ENCODE measurements around the gene CHCHD3. TPM values are rescaled to one million over a fixed set of nuclear protein-coding genes. Genes with fewer than 3 reads are reported as not detected.
A peak's percentile ranks its signal among the peaks of the same experiment; 100 is the strongest.

The CHCHD3 gene
- total and polyA plus RNA-seq, 4 donors, result 20.1 to 78.0 (median 46.9) TPM

GRCh38 chr7:133071506-133071905, 10.4 kb downstream of the CHCHD3 start:
- 91 to 93% methylated on average over 2 of the region's 2 CpGs for WGBS, 2 donors
- ATAC-seq (ENCODE audit: insufficient read depth, low FRiP score), result no peak

GRCh38 chr7:133070562-133070961, 11.3 kb downstream of the CHCHD3 start:
- Histone ChIP-seq H3K27ac (ENCODE audit: low read depth in 1 of 2, low read length in 1 of 2) (no peak overlapping the region), H3K4me3 (no peak overlapping the region), H3K27me3 (ENCODE audit: control insufficient read depth in 3 of 3, insufficient read depth in 3 of 3, low read length in 2 of 3) (no peaks in the 10 kb centered on the region), H3K36me3 (ENCODE audit: control insufficient read depth in 4 of 4, insufficient read depth in 4 of 4, low read length in 4 of 4) (peaks cover 1 to 12% (median 7%) of the 10 kb centered on the region in 4 donors), H3K9me3 (ENCODE audit: control insufficient read depth in 4 of 4, insufficient read depth in 3 of 4, low read length in 3 of 4) (no peaks in the 10 kb centered on the region), H3K9ac (ENCODE audit: insufficient read depth in 1 of 2, low read length in 2 of 2) (no peak overlapping the region), H3K4me1 (ENCODE audit: control insufficient read depth in 5 of 5, insufficient read depth in 5 of 5, low read length in 5 of 5) (peaks cover 0 to 21% (median 0%) of the 10 kb centered on the region in 5 donors)
- ATAC-seq (ENCODE audit: insufficient read depth, low FRiP score) (no peak), DNase-seq (peak in 2 of 3 donors; percentile 27 to 30)
- 53 to 63% methylated on average over 2 of the region's 2 CpGs for WGBS, 2 donors
- no peak for TF ChIP-seq CTCF (IDR thresholded peaks at IDR 0.05; ENCODE audit: control extremely low read depth, extremely low read depth)

More at GRCh38 chr7:133071506-133071905, 10.4 kb downstream of the CHCHD3 start:
- H3K4me3 ChIP-seq, result no peak overlapping the region
- no peaks in the 10 kb centered on the region for H3K27me3 ChIP-seq (ENCODE audit: control insufficient read depth in 3 of 3, insufficient read depth in 3 of 3, low read length in 2 of 3)
- H3K4me1 ChIP-seq (ENCODE audit: control insufficient read depth in 5 of 5, insufficient read depth in 5 of 5, low read length in 5 of 5), result peaks cover 0 to 26% (median 0%) of the 10 kb centered on the region in 5 donors
- no peak for TF ChIP-seq CTCF (IDR thresholded peaks at IDR 0.05; ENCODE audit: control extremely low read depth, extremely low read depth)
- H3K36me3 ChIP-seq (ENCODE audit: control insufficient read depth in 4 of 4, insufficient read depth in 4 of 4, low read length in 4 of 4), result peaks cover 1 to 12% (median 7%) of the 10 kb centered on the region in 4 donors
- no peaks in the 10 kb centered on the region for H3K9me3 ChIP-seq (ENCODE audit: control insufficient read depth in 4 of 4, insufficient read depth in 3 of 4, low read length in 3 of 4)
- H3K9ac ChIP-seq (ENCODE audit: insufficient read depth in 1 of 2, low read length in 2 of 2), result no peak overlapping the region
- H3K27ac ChIP-seq (ENCODE audit: low read depth in 1 of 2, low read length in 1 of 2), result no peak overlapping the region
- DNase-seq, result no peak

- no peak overlapping the region for H3K27ac ChIP-seq (ENCODE audit: low read depth in 1 of 2, low read length in 1 of 2)
- peaks cover 0 to 29% (median 3%) of the 10 kb centered on the region in 5 donors for H3K4me1 ChIP-seq (ENCODE audit: control insufficient read depth in 5 of 5, insufficient read depth in 5 of 5, low read length in 5 of 5)
- H3K36me3 ChIP-seq (ENCODE audit: control insufficient read depth in 4 of 4, insufficient read depth in 4 of 4, low read length in 4 of 4), result peaks cover 1 to 12% (median 7%) of the 10 kb centered on the region in 4 donors
- ATAC-seq (ENCODE audit: insufficient read depth, low FRiP score) (no peak), DNase-seq (no peak)
- no peak overlapping the region for H3K4me3 ChIP-seq
- no peak for TF ChIP-seq CTCF (IDR thresholded peaks at IDR 0.05; ENCODE audit: control extremely low read depth, extremely low read depth)
- H3K9me3 ChIP-seq (ENCODE audit: control insufficient read depth in 4 of 4, insufficient read depth in 3 of 4, low read length in 3 of 4), result no peaks in the 10 kb centered on the region
- H3K9ac ChIP-seq (ENCODE audit: insufficient read depth in 1 of 2, low read length in 2 of 2), result no peak overlapping the region
- WGBS, 2 donors, result 99 to 100% methylated on average over 1 of the region's 1 CpG
- H3K27me3 ChIP-seq (ENCODE audit: control insufficient read depth in 3 of 3, insufficient read depth in 3 of 3, low read length in 2 of 3), result no peaks in the 10 kb centered on the region
Measured at GRCh38 chr7:133065301-133065700, 16.6 kb downstream of the CHCHD3 start.

All from lung (tissue), 12 donors.